Stimulated activated CD4-positive, alpha-beta T cell treated with anti-CD3 and anti-CD28 coated beads, Interleukin-1b, Interleukin-23, amount 100 ng/mL, for 24 hours (primary cell): ENCODE data around the gene BTBD16.

Experiments used
- DNase-seq, 4 experiments: peaks; one replicate each; pipeline ENCODE4 v3.0.0-alpha.2; 2020; ENCODE audit warnings: low read depth in 4 of 4, low spot score in 1 of 4

The BTBD16 gene

GRCh38 chr10:122308417-122309141, 37.5 kb downstream of the BTBD16 start:
- no peak for DNase-seq

DNA sequence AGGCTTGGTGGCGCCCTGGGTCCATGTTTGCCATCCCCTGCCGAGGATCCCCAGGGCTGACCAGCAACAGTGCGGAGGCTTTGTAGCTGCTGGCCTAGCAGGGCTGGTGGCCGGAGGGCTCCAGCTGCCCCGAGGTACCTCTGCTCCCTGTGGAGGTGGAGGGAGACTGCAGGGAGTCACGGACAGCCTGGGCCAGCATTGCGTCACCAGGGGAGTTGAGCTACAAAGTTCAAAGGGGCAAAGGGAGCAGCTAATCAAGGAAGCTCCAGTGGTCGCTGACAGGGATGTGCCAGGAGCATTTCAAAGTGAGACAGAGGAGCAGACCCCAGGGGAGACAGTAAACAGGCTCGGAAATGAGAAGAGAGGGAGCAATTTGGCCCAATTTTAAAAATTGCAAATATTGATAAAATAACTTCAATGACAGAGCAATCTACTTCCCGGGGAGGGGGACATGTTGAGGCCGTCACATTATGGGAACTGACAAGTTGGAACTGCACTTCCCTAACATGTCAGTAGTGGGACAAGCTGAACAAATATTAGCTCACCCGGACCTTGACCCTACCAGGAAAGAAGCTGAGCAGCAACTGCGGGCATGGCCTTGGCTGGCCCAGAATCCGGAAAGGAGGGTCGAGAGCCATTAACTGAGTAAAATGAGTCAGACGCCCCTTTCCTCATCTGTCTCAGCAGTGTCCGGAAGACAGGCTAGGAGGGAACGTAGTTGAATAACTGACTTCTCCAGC, 39.4 kb downstream of the BTBD16 start:
- no peak for DNase-seq

DNA sequence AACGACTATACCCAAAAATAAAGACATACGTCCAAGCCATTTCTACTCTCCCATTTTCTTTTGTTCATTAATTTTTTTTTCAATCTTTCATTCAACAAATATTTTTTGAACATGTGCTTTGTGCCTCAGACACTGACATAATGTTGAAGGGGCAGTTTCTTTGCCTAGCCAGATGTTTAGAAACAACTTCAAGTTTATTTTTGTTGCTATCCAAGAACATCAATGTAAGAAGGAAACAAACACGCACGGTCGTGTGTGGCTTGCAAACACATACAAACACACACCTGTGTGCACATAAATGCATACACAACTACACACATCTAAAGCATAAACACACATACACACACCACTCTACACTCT, 39.9 kb downstream of the BTBD16 start:
- no peak for DNase-seq

DNA sequence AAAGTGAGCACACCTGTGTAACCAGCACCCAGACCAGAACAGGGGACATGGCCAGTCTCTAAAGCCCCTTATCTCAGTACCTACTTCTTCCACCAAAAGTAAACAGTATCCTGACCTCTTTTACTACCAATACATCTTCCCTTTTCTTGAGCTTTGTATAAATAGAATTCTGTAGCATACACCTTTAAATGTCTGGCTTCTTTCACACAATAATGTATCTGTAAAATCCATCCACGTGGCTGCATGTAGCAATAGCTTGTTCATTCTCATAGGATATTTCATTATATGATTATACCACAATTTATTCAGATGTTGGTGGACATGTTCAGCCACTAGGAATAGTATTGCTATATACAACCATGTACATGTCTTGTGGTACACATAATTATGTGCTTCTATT, 40.6 kb downstream of the BTBD16 start:
- no peak for DNase-seq

- DNase-seq = no peak
Measured at GRCh38 chr10:122316224-122316884, 45.3 kb downstream of the BTBD16 start.

GRCh38 chr10:122321960-122322359, 50.9 kb downstream of the BTBD16 start:
- DNase-seq = no peak

GRCh38 chr10:122323189-122323588, 52.1 kb downstream of the BTBD16 start:
- DNase-seq = no peak

- DNase-seq = no peak
Measured at GRCh38 chr10:122323941-122324675, 53.0 kb downstream of the BTBD16 start.

GRCh38 chr10:122325235-122325634, 54.1 kb downstream of the BTBD16 start:
- no peak for DNase-seq

- no peak for DNase-seq
Measured at GRCh38 chr10:122326385-122326784, 55.3 kb downstream of the BTBD16 start.

DNA sequence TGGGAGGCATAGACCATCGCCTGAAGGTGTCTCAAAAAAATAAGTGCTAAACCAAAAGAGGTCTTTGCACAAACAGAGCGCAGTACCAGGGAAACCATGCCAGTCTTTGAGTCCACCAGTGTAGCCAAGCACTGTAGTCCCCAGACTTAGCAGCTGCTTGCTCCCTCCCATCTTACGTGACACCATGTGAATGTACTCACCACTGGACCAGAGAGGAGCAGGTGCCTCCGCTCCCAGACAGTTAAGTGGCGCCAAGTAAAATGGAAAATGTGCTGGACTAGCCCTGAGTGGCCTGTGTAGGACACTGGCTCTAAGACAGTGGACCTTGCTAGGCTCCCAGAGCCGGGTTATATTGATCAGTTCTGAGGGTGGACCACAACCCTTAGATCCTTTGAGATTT, 55.7 kb downstream of the BTBD16 start:
- no peak for DNase-seq

DNA sequence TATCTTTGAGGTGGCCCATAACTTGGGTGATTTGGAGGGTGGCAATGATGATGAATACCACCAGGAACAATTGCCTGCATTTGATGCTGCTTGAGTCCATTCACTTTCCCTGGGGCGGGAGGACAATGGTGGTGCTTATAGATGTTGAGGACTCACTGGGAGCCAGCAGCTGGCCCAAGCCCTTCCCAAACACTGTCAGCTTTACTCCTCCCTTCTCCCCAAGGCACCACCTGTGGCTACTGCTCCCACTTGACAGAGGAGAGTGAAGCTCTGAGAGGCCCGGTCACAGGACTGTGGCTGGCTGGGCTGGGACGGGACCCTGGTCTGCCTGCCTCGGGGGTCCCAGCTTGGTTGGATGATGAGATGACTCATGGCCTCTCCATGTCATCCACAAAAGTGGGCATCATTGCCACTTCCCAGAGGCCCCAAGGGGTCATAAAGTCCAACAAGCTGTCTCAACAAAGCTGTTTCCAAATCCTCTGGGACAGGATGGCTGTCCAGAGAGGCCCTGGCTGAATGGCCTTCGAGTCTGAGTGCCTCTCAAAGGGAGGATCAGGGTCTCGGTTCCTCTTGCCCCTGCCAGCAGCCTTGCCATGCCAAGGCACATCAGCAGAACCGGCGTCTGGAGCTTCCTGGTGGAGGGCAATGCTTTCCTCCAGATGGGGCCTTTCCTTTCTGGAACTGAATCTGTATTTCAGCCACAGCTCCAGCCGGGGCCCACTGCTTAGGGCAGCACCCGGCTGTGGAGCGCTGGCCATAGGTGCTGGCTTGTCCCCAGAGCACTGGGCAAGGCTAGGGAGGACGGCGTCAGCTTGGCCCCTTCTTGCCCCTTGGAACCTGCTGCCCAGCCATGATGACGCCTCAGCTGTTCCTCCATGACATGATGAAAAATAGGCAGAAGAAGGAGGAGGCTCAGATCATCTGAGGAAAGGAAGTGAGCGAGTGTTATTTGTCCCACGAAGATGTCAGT, 56.4 kb downstream of the BTBD16 start:
- DNase-seq = no peak

GRCh38 chr10:122328676-122329075, 57.6 kb downstream of the BTBD16 start:
- no peak for DNase-seq

- no peak for DNase-seq
Measured at GRCh38 chr10:122329416-122329815, 58.3 kb downstream of the BTBD16 start.

DNA sequence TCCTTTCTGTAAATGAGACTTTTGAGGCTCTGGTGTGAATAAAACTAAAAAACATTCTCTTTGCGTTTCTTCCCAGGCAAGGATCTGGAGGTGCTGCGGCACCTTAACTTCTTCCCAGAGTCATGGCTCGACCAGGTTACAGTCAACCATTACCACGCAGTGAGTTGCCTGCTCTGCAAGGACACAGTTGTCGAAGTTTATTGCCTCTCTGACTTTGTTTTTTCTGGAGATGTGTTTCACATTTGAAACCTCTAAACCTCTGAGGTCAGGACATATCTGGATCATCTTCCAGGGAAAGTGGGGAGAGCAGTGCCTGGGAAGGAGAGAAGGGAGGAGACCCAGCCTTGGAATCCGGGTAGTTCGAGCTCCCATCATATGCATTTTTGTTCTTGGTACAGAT, 60.0 kb downstream of the BTBD16 start:
- DNase-seq = no peak

- DNase-seq = no peak
Measured at GRCh38 chr10:122331615-122332446, 60.7 kb downstream of the BTBD16 start.

GRCh38 chr10:122333037-122333436, 61.9 kb downstream of the BTBD16 start:
- no peak for DNase-seq

DNA sequence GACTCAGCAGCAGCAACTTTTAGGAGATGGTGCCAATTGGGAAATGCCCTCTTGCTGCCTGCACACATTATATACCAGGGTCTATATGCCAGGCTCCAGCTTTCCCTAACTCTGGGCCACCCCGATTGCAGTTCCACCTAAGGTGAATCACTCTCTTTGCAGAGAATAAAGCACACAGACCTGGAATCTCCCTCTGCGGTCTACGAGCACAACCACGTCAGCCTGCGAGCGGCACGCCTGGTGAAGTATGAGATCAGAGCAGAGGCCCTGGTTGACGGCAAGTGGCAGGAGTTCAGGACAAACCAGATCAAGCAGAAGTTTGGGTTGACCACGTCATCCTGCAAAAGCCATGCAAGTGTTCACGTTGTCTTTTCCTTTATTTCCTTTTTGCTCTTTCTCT, 65.2 kb downstream of the BTBD16 start:
- DNase-seq = no peak

- no peak for DNase-seq
Measured at GRCh38 chr10:122336961-122337360, 65.9 kb downstream of the BTBD16 start.
